ENCODE measurements around the gene STIM2.

STIM2 gene

DNA sequence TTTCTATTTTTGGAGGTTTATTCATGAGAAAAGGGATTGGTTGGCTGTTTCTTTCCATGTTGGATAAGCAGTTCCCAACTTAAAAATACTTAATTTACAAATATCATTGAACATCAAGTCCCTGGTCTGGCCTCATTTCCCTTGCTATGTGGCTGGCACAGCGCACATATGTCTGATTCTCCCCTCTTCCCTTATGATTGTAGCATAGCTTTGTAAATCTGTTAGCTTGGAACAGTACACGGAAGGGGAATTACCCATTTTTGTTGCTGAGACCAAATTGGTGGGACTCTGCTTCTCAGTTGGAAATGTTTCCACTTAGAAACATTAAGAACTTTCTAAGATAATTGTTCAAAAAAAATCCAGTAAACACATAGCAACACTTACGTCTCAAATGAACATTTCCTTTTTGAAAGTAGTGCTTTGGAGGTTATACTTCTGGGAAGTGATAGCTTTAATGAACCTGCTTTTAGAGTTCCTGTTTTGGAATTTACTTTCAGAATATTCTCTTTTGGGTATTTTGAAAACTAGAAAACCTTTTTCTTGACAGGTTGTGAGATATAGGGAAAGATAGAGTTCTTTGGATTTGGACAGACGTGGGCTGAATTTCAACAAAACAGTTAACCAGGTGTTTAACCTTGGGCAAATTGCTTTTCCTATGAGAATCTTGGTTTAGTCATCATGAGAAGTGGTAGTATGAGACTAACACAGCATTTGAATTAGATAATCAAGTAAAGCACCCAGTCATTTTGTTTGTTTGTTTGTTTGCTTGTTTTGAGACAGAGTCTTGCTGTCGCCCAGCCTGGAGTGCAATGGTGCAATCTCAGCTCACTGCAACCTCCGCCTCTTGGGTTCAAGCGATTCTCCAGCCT is 47.3 kb downstream of the STIM2 start:
- DNase-seq: no peak

GRCh38 chr4:26909369-26909768 is 48.7 kb downstream of the STIM2 start:
- DNase-seq: peak; percentile 1

DNA sequence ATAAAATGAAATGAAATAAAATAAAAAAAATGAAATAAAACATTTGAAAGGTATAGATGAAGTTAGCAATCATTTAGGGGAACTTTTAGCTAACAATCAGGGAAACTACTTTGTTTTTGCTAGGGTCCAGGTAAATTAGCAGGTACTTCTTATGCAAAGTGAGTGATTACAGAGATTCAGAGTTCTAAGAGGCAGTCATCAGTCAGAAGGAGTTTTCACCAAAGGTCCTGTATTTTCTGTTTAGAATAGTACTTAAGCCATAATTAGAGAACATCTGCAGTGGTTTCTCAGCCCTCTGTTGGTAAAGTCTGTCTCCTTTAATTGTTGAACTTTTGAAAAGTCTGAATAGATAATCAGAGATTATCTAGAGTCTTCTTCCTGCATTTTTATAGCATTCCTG is 50.6 kb downstream of the STIM2 start:
- no peak for DNase-seq

DNA sequence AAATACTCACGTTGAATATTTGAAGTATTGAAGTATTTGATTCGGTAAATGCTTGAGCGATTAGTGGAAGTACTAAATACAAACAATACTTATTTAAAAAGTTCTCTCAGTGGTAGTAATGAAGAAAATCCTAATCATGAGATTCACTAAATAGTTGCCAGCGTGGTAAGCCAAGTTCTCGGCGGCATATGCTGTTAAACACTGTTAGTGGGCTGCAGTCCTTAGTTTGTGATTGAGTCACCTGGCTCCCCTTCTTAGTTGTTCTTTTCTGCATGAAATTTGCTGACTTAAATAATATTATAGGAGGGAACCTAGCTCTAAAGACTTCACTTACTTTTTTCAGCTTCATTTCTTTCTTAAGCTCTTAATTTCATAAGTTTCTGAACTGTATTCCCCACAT is 51.4 kb downstream of the STIM2 start:
- DNase-seq: no peak

GRCh38 chr4:26912810-26913209 is 52.2 kb downstream of the STIM2 start:
- no peak for DNase-seq

DNA sequence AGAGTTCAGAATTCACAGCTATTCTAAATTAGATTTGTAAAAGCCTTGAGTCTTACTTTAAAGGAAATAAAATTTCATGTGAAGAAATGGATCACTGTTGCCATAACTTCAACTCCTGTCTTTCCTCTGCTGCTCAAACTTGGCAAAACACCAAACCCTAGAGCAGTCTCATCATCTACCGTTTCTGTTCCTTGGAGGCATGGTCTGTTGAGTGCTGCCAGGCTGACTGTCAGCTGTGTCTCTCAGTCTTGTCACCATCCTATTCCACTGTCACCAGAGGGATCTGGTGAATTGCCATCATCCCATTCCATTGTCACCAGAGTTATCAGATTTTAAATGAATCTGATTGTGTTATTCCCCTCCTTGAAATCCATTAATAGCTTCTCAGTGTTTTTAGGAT is 55.6 kb downstream of the STIM2 start:
- no peak for DNase-seq

DNA sequence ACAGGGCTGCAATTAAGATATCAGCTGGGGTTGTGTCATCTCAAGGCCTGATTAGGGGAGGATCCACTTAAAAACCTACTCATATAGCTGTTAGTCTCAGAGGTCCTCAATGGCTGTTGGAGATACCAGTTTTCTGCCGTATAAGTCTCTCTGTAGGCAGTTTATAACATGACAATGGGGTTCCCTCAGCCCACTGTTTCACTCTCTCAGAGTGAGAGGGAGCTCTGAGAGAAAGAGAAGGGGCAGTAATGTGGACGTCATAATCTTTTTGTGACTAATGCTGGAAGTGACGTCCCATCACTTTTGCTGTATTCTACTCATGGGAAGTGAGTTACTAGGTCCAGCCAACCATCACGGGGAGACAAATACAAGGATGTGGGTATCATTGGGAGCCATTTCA is 70.3 kb downstream of the STIM2 start:
- DNase-seq: no peak

DNA sequence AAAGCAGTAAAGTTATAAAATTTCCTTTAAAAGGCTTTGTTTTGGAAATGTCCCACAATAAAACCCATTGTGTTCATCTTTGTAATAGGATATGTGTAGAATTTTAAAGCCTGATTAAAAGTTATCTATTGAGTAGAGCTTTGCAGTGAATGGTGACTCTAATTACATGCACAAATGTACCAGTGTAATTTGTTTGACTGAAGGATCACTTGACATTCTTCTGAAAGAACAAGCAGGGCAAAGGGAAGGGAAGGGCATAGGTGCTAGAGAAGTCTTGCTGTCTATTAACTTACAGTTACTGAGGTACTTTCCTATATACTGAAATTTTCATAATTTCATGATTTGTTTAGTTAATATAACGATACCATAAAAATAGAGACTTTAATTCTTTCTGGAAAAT is 70.8 kb downstream of the STIM2 start:
- no peak for DNase-seq

DNA sequence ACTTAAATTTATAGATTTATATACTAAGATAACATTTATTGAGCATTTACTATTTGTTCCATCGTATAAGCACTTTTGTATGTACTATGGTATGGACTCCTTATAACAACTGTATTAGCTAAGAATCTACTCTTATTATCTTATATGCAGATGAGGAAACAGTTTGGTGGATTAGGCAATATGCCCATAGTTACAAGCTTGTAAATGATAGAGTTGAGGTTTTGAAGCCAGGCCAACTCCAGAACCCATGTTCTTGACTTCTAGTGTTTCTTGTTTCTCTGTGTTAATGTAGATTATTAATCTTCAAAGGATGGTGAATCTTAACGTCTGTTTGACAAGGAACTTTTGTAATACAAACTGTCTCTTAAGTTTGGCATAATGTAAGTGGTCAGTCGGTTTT is 71.3 kb downstream of the STIM2 start:
- DNase-seq: no peak

- DNase-seq: no peak
Observed at GRCh38 chr4:26935397-26935796, 74.8 kb downstream of the STIM2 start.

- no peak for DNase-seq
Observed at GRCh38 chr4:26936284-26937065, 75.8 kb downstream of the STIM2 start.

GRCh38 chr4:26937139-26937538 is 76.5 kb downstream of the STIM2 start:
- no peak for DNase-seq

- no peak for DNase-seq
Observed at GRCh38 chr4:26937567-26937966, 76.9 kb downstream of the STIM2 start.

- DNase-seq: no peak
Observed at GRCh38 chr4:26938516-26938915, 77.9 kb downstream of the STIM2 start.

DNA sequence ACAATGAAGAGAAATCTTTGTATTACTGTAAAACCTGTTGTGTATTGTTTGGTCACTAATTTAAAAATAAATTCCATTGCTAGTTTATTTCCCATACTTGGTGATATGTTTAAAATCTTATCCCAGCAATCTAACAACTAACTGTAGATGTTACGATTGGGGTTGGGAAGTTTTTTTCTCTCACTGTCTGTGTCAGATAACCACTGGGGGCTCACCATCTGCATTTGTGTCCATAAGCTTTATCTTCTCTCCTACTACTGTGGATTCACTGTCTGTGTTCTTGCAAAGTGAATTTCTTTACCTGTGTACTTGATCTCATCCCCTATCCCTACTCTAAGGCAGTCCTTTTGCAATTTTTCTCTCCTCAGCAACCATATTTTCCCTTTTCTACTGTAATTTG is 81.3 kb downstream of the STIM2 start:
- no peak for DNase-seq

- DNase-seq: no peak
Observed at GRCh38 chr4:26942871-26943270, 82.2 kb downstream of the STIM2 start.

DNA sequence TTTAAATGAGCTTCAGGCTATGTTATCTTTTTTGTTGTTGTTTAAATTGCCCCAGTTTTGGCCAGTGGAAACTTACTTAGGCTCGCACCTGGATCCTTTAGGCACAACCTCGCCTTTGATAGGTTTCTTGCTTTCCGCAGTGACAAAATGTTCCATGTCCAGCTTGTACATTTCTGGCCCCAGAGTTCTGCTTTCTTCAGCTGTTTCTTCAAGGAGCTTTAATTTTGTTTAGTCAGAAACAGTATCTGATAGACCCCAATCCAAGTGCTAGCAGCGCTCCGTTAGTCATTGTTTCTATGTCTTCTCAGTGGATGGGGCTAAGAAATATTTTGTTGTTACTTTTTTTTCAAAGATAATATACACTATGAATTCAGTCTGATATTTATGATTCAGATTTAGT is 82.8 kb downstream of the STIM2 start:
- DNase-seq: no peak

GRCh38 chr4:26945794-26946193 is 85.2 kb downstream of the STIM2 start:
- DNase-seq: no peak

- DNase-seq: no peak
Observed at GRCh38 chr4:26947318-26947717, 86.7 kb downstream of the STIM2 start.

DNA sequence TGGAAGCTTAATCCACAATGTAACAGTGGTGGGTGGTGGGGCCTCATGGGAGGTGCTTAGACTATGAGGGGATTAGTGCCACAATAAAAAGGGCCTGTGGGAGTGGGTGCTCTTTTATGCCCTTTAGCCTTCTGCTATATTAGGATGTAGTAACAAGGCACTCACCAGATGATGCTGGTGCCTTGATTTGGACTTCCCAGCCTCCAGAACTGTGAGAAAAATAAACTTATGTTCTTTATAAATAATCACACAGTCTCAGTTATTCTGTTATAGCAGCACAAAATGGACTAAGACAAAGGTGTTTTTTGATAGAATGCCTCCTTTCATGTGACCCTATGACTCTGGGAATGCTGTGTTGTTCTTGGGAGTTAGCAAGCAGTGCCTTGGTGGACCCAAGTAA is 89.8 kb downstream of the STIM2 start:
- DNase-seq: no peak

DNA sequence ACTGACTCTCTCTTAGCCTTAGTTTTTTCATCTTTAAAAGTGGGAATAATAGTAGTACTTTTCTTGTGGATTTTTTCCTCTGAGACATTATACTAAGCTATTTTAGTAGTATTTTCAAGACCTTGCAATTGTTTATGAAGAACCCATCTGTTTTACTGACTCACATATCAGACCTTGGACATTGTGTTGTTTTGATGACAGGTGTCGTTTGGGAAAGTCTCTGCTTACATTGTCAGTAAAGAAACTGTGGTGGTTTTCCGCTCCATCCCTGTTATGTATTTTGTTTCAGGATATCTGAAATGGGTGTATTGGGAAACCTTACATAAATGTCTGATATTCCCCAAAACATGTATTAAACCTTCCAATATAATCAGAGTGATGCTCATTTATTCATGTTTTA is 92.2 kb downstream of the STIM2 start:
- no peak for DNase-seq

DNA sequence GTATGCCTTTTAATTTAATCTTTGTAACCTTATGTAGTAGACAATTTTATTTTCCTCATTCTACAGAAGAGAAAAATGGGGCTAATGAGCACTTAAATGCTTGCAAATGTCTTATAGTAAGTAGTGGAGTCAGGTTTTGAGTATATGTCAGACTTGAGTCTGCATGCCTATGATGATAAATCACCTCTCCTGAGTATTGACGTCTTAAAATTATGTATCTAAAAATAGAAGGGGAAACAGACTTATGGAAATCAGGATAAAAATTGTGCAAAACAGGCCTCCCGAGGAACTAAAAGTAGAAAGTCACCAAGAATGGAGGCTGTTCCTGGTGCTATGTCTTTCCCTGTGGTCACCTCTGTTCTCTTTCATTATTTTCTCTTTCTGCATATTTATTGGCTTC is 92.7 kb downstream of the STIM2 start:
- DNase-seq: no peak

GRCh38 chr4:26953770-26954423 is 93.3 kb downstream of the STIM2 start:
- no peak for DNase-seq

DNA sequence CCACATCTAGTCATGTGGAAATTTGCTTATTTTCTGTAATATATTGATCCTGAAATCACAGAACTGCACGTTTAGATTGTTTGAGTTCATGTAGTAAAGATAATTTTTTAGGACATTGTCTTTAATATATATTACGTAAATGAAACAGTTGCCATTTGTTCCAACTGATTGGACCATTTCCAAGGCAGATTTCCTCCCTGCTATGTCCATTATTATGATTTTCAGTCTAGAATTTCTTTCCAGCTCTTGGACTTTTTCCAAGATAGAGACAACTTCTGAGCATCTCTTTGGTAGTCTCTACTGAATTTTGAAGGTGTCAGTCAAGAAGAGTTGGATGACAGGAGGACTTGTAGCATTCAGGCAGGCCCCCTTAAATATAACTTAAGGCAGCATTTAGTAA is 94.6 kb downstream of the STIM2 start:
- DNase-seq: no peak

All from NCI-H1048 (cell line).